ENCODE data around the gene PC. TPM values are rescaled to one million over a fixed set of nuclear protein-coding genes. Genes with fewer than 3 reads are reported as not detected.

Gene PC
- total RNA-seq, 4 donors from 2014 or later, result 154 to 535 (median 195) TPM

GRCh38 chr11:66879999-66880398 lies 78.2 kb downstream of the PC start:
- TF ChIP-seq, protein P1, sequence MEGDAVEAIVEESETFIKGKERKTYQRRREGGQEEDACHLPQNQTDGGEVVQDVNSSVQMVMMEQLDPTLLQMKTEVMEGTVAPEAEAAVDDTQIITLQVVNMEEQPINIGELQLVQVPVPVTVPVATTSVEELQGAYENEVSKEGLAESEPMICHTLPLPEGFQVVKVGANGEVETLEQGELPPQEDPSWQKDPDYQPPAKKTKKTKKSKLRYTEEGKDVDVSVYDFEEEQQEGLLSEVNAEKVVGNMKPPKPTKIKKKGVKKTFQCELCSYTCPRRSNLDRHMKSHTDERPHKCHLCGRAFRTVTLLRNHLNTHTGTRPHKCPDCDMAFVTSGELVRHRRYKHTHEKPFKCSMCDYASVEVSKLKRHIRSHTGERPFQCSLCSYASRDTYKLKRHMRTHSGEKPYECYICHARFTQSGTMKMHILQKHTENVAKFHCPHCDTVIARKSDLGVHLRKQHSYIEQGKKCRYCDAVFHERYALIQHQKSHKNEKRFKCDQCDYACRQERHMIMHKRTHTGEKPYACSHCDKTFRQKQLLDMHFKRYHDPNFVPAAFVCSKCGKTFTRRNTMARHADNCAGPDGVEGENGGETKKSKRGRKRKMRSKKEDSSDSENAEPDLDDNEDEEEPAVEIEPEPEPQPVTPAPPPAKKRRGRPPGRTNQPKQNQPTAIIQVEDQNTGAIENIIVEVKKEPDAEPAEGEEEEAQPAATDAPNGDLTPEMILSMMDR (IDR thresholded peaks at IDR 0.05; ENCODE audit: low read depth), result no peak

DNA sequence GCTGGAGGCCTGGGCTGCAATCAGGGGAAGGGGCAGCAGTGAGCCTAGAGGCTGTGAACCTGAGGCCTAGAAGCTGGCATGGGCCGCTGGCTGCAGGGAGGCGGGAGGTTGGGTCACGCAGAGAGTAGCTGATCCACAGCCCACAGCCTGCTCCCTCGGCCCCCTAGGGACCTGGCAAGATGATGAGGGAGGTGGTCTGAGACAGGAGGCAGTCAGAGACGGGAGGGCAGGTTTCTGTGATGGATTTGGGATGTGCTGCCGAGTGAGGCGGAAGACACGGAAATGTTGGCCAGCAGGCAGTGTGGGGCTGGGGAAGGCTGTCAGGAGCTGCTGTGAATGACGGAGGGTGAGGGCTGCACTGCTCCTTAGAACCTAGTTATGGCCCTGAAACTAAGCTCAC lies 78.6 kb downstream of the PC start:
- TF ChIP-seq, protein P1 (IDR thresholded peaks at IDR 0.05; ENCODE audit: low read depth), result no peak

DNA sequence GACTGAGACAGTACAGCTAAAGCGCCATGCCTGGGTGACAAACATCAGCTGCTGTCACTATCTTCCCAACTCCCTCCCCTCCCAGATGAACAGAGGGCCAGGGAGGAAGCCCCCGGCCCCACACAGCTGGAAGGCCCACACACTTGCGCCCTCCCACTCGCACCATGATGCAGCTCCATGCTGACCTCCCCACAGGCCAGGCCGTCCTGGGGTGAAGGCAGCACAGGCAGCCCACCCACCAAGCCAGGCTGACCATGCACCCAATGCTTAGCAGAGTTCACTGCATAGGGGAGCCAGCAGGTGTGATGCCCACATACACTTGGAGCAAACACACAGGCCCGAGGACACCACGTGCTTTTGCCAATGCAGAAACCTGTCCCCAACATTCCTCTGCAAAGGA lies 79.2 kb downstream of the PC start:
- TF ChIP-seq, protein P1 (IDR thresholded peaks at IDR 0.05; ENCODE audit: low read depth), result no peak

DNA sequence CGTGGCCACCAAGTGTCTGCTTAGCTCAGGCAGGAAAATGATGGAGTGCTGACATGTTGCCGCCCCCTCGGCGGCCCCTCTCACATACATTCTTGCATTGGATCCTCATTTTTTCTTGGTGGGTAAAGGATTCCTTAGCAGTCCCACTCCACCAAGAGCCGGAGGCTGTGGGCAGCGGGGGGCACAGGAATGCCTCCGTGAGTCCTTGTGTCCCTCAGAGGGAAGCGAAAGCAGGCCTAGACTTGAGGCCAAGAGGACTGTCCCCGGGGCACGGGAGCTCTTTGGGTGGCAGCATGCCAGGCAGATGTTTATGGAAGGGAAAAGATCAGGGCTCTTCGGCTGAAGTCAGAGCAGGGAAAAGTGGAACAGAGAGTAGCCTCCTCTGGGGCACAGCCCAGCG lies 79.7 kb downstream of the PC start:
- TF ChIP-seq, protein P1 (IDR thresholded peaks at IDR 0.05; ENCODE audit: low read depth), result no peak

GRCh38 chr11:66877588-66878385 lies 80.4 kb downstream of the PC start:
- TF ChIP-seq, protein P1 (IDR thresholded peaks at IDR 0.05; ENCODE audit: low read depth), result no peak

DNA sequence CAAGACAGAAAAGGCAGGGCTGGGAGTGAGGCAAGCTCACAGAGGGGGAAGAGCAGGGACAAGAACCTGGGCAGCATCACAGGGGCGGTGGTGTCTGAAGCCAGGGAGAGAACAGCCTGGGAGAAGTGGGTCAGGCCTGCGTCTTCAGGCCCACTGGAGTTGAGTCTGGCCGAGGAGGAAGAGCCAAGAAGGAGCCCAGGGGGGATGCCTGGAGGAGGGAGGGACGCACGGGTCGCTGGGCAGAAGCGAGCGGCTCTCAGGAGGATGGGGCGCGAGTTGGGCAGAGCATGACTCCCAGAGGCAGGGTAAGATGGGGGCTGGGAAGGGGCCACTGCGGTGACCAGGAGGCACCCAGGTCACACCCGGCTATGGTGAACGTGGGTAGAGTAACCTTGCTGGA lies 82.8 kb downstream of the PC start:
- TF ChIP-seq, protein P1 (IDR thresholded peaks at IDR 0.05; ENCODE audit: low read depth), result no peak

DNA sequence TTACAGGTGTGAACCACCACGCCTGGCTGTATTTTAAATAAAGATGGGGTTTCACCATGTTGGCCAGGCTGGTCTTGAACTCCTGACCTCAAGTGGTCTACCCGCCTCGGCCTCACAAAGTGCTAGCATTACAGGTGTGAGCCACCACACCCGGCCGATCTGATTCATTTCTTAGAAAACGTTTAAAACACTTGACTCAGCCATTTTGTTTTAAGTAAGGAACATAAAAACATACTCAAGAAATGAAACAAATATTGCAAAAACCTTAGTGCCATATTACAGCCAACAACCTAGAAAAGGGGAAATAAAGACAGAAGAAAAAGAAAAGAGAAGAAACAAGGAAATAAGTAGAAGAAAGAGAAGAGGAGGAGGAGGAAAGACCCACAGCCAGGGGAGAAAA lies 84.0 kb downstream of the PC start:
- TF ChIP-seq, protein P1 (IDR thresholded peaks at IDR 0.05; ENCODE audit: low read depth), result no peak

Data from subcutaneous adipose tissue (tissue), 4 donors.